GM19452 (cell line): Measurements from ENCODE around the gene CFAP58.

Source experiments
- ATAC-seq: cut with Tn5 transposase; IDR thresholded peaks from one replicate; pipeline ENCODE4 v1.9.1; 2021; ENCODE audit not compliant: unreplicated experiment

CFAP58 gene

GRCh38 chr10:104333728-104334373, 19.8 kb upstream of the CFAP58 start:
- ATAC-seq, result no peak

- ATAC-seq, result no peak
Observed at GRCh38 chr10:104334561-104334960, 19.1 kb upstream of the CFAP58 start.

GRCh38 chr10:104334965-104335650, 18.5 kb upstream of the CFAP58 start:
- no peak for ATAC-seq

- ATAC-seq, result peak; percentile 10
Observed at GRCh38 chr10:104336821-104337467, 16.7 kb upstream of the CFAP58 start.

GRCh38 chr10:104337521-104337984, 16.1 kb upstream of the CFAP58 start:
- ATAC-seq, result peak; percentile 45

GRCh38 chr10:104337985-104338735, 15.5 kb upstream of the CFAP58 start, which contains the start of gene ITPRIP:
Gene ITPRIP, minus strand, starts transcription at chr10:104338465. Its CDS starts 22,414 bp downstream, at chr10:104316051.
- peak; percentile 72 for ATAC-seq

- no peak for ATAC-seq
Observed at GRCh38 chr10:104339469-104340110, 14.0 kb upstream of the CFAP58 start.

GRCh38 chr10:104340111-104340526, 13.5 kb upstream of the CFAP58 start:
- ATAC-seq, result no peak

- no peak for ATAC-seq
Observed at GRCh38 chr10:104340641-104341040, 13.0 kb upstream of the CFAP58 start.

GRCh38 chr10:104342941-104343411, 10.7 kb upstream of the CFAP58 start:
- ATAC-seq, result no peak

GRCh38 chr10:104344219-104344618, 9.4 kb upstream of the CFAP58 start:
- no peak for ATAC-seq

GRCh38 chr10:104345515-104345914, 8.1 kb upstream of the CFAP58 start:
- no peak for ATAC-seq

- no peak for ATAC-seq
Observed at GRCh38 chr10:104345941-104346340, 7.7 kb upstream of the CFAP58 start.

GRCh38 chr10:104347295-104348045, 6.2 kb upstream of the CFAP58 start:
- ATAC-seq, result no peak

GRCh38 chr10:104348601-104349000, 5.0 kb upstream of the CFAP58 start:
- no peak for ATAC-seq

- peak; percentile 43 for ATAC-seq
Observed at GRCh38 chr10:104349623-104350126, 4.0 kb upstream of the CFAP58 start.

GRCh38 chr10:104350127-104350635, 3.5 kb upstream of the CFAP58 start:
- peak; percentile 42 for ATAC-seq

GRCh38 chr10:104351061-104351702, 2.5 kb upstream of the CFAP58 start:
- no peak for ATAC-seq

GRCh38 chr10:104351919-104352318, 1.7 kb upstream of the CFAP58 start:
- ATAC-seq, result peak; percentile 19
